IMR-90 (cell line): Measurements from ENCODE around the gene PTPN3.

Experiments
- MAFK ChIP-seq: IDR thresholded peaks from 2 replicates; pipeline ENCODE4 v1.6.1; 2012; ENCODE audit warnings: low read depth, low read length, improper control_type of control experiment
- MAZ ChIP-seq: IDR thresholded peaks from 2 replicates; pipeline ENCODE4 v1.6.1; 2012; ENCODE audit warnings: low read depth, mild to moderate bottlenecking, low read length, improper control_type of control experiment, moderate library complexity, borderline replicate concordance
- NFE2L2 ChIP-seq: fragments of 150-350 bp; IDR thresholded peaks from 2 replicates; pipeline ENCODE4 v1.6.1; 2016; ENCODE audit warnings: low read depth, mild to moderate bottlenecking, low read length
- POLR2A ChIP-seq: IDR thresholded peaks from 2 replicates; pipeline ENCODE4 v1.6.1; 2012; ENCODE audit warnings: mild to moderate bottlenecking, low read depth, low read length
- RAD21 ChIP-seq: IDR thresholded peaks from 2 replicates; pipeline ENCODE4 v1.6.1; 2012; ENCODE audit warnings: low read length, improper control_type of control experiment
- RCOR1 ChIP-seq: IDR thresholded peaks from 2 replicates; pipeline ENCODE4 v1.6.1; 2012; ENCODE audit warnings: mild to moderate bottlenecking, low read length, improper control_type of control experiment; ENCODE audit not compliant: insufficient replicate concordance
- TF ChIP-seq, protein P1 (sequence below): conservative IDR thresholded peaks from 2 replicates; pipeline ENCODE4 v1.5.1; 2012; ENCODE audit warnings: mild to moderate bottlenecking, low read depth, low read length, improper control_type of control experiment
- TF ChIP-seq, protein P2 (sequence below): fragments of 150-350 bp; IDR thresholded peaks from 2 replicates; pipeline ENCODE4 v1.6.1; 2017; ENCODE audit warnings: mild to moderate bottlenecking, antibody characterized with exemption, low read length, low read depth
- TF ChIP-seq, protein P3 (sequence below): fragments of 150-350 bp; IDR thresholded peaks from 2 replicates; pipeline ENCODE4 v1.6.1; 2016; ENCODE audit warnings: low read depth, mild to moderate bottlenecking, low read length, moderate library complexity, borderline replicate concordance

DNA sequence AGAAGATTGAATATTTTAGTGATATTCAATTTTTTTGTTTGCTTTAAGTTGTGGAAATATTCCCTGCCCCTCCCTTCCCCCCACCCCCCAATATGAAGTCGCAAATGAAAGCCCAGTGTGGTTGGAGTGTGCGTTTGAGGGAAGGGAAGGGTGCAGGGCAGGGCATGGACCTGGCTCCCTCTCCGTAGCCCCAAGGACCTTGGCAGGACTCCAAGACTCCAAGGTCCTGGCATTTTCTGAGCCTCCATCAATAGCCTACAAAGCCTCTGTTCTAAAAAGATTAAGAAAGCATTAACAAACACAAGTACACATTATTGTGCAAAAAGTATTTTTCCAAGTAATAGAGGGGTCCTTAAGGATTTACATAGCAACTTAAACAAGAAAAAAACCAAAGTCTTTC lies 38.8 kb upstream of the PTPN3 start:
- TF ChIP-seq, protein P1, sequence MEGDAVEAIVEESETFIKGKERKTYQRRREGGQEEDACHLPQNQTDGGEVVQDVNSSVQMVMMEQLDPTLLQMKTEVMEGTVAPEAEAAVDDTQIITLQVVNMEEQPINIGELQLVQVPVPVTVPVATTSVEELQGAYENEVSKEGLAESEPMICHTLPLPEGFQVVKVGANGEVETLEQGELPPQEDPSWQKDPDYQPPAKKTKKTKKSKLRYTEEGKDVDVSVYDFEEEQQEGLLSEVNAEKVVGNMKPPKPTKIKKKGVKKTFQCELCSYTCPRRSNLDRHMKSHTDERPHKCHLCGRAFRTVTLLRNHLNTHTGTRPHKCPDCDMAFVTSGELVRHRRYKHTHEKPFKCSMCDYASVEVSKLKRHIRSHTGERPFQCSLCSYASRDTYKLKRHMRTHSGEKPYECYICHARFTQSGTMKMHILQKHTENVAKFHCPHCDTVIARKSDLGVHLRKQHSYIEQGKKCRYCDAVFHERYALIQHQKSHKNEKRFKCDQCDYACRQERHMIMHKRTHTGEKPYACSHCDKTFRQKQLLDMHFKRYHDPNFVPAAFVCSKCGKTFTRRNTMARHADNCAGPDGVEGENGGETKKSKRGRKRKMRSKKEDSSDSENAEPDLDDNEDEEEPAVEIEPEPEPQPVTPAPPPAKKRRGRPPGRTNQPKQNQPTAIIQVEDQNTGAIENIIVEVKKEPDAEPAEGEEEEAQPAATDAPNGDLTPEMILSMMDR = no peak
- TF ChIP-seq RCOR1 = no peak
- TF ChIP-seq POLR2A = no peak
- TF ChIP-seq RAD21 = no peak
- TF ChIP-seq, protein P2, sequence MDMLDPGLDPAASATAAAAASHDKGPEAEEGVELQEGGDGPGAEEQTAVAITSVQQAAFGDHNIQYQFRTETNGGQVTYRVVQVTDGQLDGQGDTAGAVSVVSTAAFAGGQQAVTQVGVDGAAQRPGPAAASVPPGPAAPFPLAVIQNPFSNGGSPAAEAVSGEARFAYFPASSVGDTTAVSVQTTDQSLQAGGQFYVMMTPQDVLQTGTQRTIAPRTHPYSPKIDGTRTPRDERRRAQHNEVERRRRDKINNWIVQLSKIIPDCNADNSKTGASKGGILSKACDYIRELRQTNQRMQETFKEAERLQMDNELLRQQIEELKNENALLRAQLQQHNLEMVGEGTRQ = no peak
- TF ChIP-seq MAZ = no peak
- TF ChIP-seq NFE2L2 = no peak
- no peak for TF ChIP-seq MAFK
- TF ChIP-seq, protein P3, sequence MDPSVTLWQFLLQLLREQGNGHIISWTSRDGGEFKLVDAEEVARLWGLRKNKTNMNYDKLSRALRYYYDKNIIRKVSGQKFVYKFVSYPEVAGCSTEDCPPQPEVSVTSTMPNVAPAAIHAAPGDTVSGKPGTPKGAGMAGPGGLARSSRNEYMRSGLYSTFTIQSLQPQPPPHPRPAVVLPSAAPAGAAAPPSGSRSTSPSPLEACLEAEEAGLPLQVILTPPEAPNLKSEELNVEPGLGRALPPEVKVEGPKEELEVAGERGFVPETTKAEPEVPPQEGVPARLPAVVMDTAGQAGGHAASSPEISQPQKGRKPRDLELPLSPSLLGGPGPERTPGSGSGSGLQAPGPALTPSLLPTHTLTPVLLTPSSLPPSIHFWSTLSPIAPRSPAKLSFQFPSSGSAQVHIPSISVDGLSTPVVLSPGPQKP = no peak
